Breast epithelium (tissue), 3 donors: ENCODE data around the gene GPNMB.

Source experiments
- POLR2AphosphoS5 ChIP-seq, 3 donors: sonication (generic); formaldehyde crosslinking; IDR thresholded peaks; one replicate each; pipeline ENCODE4 v1.6.1; 2017; ENCODE audit warnings: antibody characterized with exemption in 3 of 3
- TF ChIP-seq, protein P1 (sequence below), 3 donors: fragments of 450-650 bp; IDR thresholded peaks; one replicate each; pipeline ENCODE4 v1.5.1; 2016 to 2017; ENCODE audit warnings: antibody characterized with exemption in 3 of 3, mild to moderate bottlenecking in 3 of 3, moderate library complexity in 3 of 3

DNA sequence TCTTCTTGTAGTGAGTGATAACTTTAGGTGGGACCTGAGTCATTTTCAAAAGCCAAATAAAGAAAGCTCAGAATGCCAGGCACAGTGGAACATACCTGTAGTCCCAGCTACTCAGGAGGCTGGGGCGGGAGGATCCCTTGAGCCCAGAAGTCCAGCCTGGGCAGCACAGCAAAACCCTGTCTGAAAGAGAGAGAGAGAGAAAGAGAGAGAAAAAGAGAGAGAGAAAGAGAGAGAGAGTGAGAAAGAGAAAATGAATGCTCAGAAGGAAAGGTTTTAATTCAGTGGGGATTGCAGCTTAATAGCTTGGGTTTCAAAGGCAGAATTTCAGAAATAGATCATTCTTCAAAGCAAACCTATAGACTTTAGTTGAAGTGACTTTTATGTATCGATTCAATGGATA is 25.7 kb downstream of the GPNMB start:
- TF ChIP-seq, protein P1, sequence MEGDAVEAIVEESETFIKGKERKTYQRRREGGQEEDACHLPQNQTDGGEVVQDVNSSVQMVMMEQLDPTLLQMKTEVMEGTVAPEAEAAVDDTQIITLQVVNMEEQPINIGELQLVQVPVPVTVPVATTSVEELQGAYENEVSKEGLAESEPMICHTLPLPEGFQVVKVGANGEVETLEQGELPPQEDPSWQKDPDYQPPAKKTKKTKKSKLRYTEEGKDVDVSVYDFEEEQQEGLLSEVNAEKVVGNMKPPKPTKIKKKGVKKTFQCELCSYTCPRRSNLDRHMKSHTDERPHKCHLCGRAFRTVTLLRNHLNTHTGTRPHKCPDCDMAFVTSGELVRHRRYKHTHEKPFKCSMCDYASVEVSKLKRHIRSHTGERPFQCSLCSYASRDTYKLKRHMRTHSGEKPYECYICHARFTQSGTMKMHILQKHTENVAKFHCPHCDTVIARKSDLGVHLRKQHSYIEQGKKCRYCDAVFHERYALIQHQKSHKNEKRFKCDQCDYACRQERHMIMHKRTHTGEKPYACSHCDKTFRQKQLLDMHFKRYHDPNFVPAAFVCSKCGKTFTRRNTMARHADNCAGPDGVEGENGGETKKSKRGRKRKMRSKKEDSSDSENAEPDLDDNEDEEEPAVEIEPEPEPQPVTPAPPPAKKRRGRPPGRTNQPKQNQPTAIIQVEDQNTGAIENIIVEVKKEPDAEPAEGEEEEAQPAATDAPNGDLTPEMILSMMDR (IDR thresholded peaks at IDR 0.05), result no peak
- no peak for TF ChIP-seq POLR2AphosphoS5 (IDR thresholded peaks at IDR 0.05)
